Fibroblast of the aortic adventitia (primary cell): ENCODE data around the gene FADS2. TPM values are rescaled to one million over a fixed set of nuclear protein-coding genes. Genes with fewer than 3 reads are reported as not detected.

Experiments used
- DNase-seq: peaks from one replicate; pipeline ENCODE4 v3.0.0-alpha.2; 2010; ENCODE audit warnings: low read depth
- H3K4me3 ChIP-seq: 2 replicates; pipeline ENCODE4 v1.5.1; 2011; ENCODE audit warnings: low read depth, mild to moderate bottlenecking, control low read depth, low read length, moderate library complexity
- CTCF ChIP-seq: IDR thresholded peaks from 2 replicates; pipeline ENCODE4 v1.5.1; 2011; ENCODE audit warnings: mild to moderate bottlenecking, low read length, control low read depth, inconsistent platforms; ENCODE audit not compliant: insufficient read depth
- total RNA-seq: library from RNA; depleted of rRNA; stranded (reverse); fragments of >200 nt; gene quantifications from 2 replicates; pipeline ENCODE4 v1.2.3, GENCODE V29; 2012; ENCODE audit warnings: low replicate concordance

Gene FADS2
- total RNA-seq, 1 donor, result 125 TPM

DNA sequence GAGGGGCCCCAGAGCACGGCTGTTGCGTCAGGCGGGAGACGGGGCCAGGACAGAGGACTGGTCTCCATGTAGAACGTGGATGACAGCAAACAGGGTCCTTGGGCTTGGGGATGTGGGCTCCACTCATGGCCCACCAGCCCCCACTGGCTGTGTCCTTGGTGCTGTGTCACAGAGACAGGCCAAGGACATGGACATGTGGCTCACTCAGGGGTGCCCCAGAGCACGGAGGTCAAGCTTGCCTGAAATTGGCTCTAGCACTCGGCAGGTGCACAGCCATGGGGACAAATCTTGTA is 14.4 kb downstream of the FADS2 start:
- DNase-seq, result no peak
- TF ChIP-seq CTCF, result no peak

DNA sequence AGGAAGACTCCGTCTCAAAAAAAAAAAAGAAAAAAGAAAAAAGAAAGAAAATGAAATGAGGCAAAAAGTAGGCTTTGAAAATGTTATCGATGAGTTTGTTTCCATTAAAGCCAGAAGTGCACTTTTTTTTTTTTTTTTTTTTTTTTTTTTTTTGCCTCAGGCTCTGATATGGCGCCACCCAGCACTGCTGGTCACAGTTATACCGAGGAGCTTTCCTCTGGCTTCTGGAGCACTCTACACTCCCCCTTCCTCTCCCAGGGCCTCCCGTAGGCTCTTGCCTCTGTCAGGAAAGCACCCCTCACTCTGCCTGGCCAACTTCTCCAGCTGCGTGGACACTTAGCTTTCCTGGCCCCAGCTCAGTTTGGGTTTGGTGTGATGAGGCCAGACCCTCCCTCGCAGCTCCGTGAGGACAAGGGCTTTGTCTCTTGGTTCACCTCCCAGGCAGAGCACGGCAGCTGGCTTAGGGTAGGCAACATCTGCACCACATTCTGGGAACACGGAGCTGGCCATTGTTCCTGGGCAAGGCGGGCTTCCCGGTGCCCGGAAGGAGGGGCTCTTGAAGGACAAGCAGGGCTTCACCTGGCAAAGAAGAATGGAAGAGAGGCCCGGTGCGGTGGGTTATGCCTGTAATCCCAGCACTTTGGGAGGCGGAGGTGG is 16.9 kb downstream of the FADS2 start:
- no peak overlapping the region for H3K4me3 ChIP-seq
- TF ChIP-seq CTCF, result no peak
- no peak for DNase-seq

More for the DNA sequence above, 14.4 kb downstream of the FADS2 start:
- no peak overlapping the region for H3K4me3 ChIP-seq

DNA sequence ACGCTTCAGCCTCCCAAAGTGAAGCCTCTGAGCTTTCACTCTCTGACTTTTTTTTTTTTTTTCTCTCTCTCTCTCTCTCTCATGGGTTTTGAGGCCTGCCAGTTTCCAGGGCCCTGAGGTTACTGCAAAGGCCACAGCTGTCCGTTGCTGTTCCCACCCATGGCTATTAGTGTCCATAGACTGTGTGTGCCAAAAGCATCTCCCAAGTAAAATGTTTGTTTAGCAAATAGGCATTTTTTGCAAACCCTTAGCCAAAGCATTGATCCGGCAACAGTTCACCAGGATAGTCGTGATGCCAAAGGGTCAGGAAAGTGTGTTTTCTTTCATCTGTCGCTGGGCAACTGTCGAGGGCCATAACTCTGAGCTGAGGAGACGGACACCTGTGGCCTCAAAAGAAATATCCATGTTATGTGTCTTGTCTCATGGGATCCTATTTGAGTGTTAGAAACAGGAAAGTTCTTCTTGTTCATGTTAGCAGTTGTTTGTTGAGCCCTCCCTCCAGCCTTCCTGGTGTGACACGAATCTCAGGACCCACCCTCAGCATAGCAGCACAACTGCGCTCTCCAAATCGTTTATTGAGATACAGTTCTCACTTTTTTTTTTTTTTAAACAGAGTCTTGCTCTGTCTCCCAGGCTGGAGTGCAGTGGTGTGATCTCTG is 18.4 kb downstream of the FADS2 start:
- TF ChIP-seq CTCF, result no peak
- H3K4me3 ChIP-seq, result no peak overlapping the region
- no peak for DNase-seq

DNA sequence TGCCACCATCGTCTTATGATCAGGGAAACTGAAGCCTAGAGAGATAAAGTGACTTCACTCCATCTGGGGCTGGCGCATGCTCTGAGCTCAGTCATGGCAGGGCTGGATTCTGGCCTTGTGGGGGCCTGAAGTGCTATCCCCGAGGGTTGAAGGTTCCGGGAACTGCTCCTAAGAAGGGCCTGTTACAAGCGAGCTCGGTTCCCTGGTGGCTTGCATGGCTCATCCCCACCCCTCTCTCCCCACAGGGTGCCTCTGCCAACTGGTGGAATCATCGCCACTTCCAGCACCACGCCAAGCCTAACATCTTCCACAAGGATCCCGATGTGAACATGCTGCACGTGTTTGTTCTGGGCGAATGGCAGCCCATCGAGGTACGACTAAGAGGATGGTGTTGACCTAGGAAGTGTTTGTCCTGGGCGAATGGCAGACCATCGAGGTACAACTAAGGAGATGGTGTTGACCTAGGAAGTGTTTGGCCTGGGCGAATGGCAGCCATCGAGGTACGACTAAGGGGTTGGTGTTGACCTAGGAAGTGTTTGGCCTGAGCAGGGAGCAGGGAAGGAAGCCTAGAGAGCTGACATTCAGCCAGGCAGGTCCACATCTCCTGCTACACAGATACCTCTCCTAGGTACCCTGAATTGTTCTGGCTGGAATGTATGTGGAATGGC is 19.9 kb downstream of the FADS2 start:
- no peak overlapping the region for H3K4me3 ChIP-seq
- no peak for DNase-seq
- no peak for TF ChIP-seq CTCF

DNA sequence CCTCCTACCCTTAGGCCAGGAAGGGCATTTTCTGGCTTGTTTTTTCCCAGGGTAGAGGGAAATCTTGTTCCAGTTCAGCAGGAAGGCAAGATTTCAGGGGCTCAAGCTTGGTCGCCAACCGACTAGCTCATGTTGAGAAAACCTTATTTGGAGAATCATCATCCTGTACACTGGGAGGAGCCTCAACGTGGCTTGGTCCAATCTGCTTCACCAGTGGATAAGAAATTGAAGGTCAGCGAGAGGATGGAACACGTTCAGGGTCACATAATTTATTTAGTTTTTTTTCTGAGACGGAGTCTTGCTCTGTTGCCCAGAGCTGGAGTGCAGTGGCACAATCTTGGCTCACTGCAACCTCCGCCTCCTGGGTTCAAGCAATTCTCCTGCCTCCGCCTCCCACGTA is 20.5 kb downstream of the FADS2 start:
- H3K4me3 ChIP-seq, result no peak overlapping the region
- no peak for TF ChIP-seq CTCF
- DNase-seq, result no peak

DNA sequence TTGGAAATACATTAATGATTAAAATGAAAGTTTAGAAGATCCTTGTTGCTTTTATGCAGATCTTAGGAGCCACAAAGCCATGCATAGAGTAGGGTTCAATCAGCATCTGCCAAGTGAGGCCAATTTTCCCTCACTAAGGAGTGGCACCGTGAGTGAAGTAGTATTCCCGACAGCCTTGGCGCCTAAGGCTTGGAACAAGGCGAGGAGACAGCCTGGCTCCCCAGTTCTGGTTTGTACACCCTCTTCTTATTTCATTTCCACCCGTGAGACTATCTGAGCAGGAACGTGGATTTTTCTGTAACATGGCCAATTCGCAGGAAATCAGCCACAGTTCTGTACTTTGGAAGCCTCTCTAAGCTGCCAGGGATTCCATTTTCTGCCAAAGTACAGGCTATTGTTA is 22.6 kb downstream of the FADS2 start:
- no peak overlapping the region for H3K4me3 ChIP-seq
- no peak for DNase-seq
- TF ChIP-seq CTCF, result no peak
